Measurements from ENCODE around the gene MARCHF7. TPM values are rescaled to one million over a fixed set of nuclear protein-coding genes. Genes with fewer than 3 reads are reported as not detected.
A peak's percentile ranks its signal among the peaks of the same experiment; 100 is the strongest.
"Not testable (repeated sequence)": the region's sequence is repeated elsewhere in the genome, so short reads cannot be mapped to it uniquely, and the experiment has no call there.

The MARCHF7 gene
- total and polyA plus RNA-seq, 4 donors: 30.3 to 88.1 (median 64.4) TPM

GRCh38 chr2:159728629-159729028, 16.3 kb downstream of the MARCHF7 start:
- Histone ChIP-seq H3K27me3 (ENCODE audit: control insufficient read depth in 1 of 2, insufficient read depth in 2 of 2, low read length in 1 of 2) (no peaks in the 10 kb centered on the region), H3K9me3 (ENCODE audit: control insufficient read depth, low read length) (no peaks in the 10 kb centered on the region), H3K36me3 (ENCODE audit: control insufficient read depth in 1 of 2, insufficient read depth in 2 of 2, low read length in 1 of 2) (peaks cover 0 to 7% of the 10 kb centered on the region in 2 donors), H3K4me3 (ENCODE audit: low read length in 2 of 2) (no peak overlapping the region), H3K27ac (ENCODE audit: low read depth in 1 of 2, low read length in 2 of 2) (no peak overlapping the region), H3K4me1 (ENCODE audit: control insufficient read depth in 1 of 2, insufficient read depth in 2 of 2, low read length in 2 of 2) (peaks cover 0 to 3% of the 10 kb centered on the region in 2 donors)
- ATAC-seq (ENCODE audit: low FRiP score): no peak
- WGBS, 2 donors: 85 to 86% methylated on average over 3 of the region's 3 CpGs
- intact Hi-C loops (cut with DNase I): no loop called here
- DNase-seq: no peak

DNA sequence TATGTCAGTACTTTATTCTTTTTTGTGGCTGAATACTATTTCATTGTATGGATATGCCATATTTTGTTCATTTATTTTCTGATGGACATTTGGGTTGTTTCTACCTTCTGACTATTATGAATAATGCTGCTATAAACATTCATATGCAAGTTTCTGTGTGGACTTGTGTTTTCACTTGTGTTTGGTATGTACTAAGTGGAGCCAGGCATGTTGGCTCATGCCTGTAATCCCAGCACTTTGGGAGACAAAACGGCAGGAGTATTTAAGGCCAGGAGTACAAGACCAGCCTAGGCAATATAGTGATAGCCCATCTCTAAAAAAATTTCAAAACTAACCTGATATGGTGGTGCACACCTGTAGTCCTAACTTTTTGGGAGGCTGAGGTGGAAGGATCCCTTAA, 23.3 kb downstream of the MARCHF7 start:
- no peak for DNase-seq
- H3K36me3 ChIP-seq (ENCODE audit: control insufficient read depth in 1 of 2, insufficient read depth in 2 of 2, low read length in 1 of 2): peaks cover 0 to 5% of the 10 kb centered on the region in 2 donors
- no peaks in the 10 kb centered on the region for H3K4me1 ChIP-seq (ENCODE audit: control insufficient read depth in 1 of 2, insufficient read depth in 2 of 2, low read length in 2 of 2)
- H3K27ac ChIP-seq (ENCODE audit: low read depth in 1 of 2, low read length in 2 of 2): no peak overlapping the region
- H3K9me3 ChIP-seq (ENCODE audit: control insufficient read depth, low read length): no peaks in the 10 kb centered on the region
- no peak overlapping the region for H3K4me3 ChIP-seq (ENCODE audit: low read length in 2 of 2)
- intact Hi-C loops (cut with DNase I): no loop called here
- no peaks in the 10 kb centered on the region for H3K27me3 ChIP-seq (ENCODE audit: control insufficient read depth in 1 of 2, insufficient read depth in 2 of 2, low read length in 1 of 2)
- 90 to 91% methylated on average over 1 of the region's 1 CpG for WGBS, 2 donors
- ATAC-seq (ENCODE audit: low FRiP score): no peak

- Histone ChIP-seq H3K27ac (ENCODE audit: low read depth in 1 of 2, low read length in 2 of 2) (no peak overlapping the region), H3K4me1 (ENCODE audit: control insufficient read depth in 1 of 2, insufficient read depth in 2 of 2, low read length in 2 of 2) (no peaks in the 10 kb centered on the region), H3K36me3 (ENCODE audit: control insufficient read depth in 1 of 2, insufficient read depth in 2 of 2, low read length in 1 of 2) (peaks cover 0 to 2% of the 10 kb centered on the region in 2 donors), H3K4me3 (ENCODE audit: low read length in 2 of 2) (no peak overlapping the region), H3K27me3 (ENCODE audit: control insufficient read depth in 1 of 2, insufficient read depth in 2 of 2, low read length in 1 of 2) (no peaks in the 10 kb centered on the region), H3K9me3 (ENCODE audit: control insufficient read depth, low read length) (no peaks in the 10 kb centered on the region)
- WGBS, 2 donors: 87 to 88% methylated on average over 3 of the region's 3 CpGs
- intact Hi-C loops (cut with DNase I): no loop called here
- no peak for DNase-seq
- no peak for ATAC-seq (ENCODE audit: low FRiP score)
Measured at GRCh38 chr2:159736048-159736447, 23.7 kb downstream of the MARCHF7 start.

DNA sequence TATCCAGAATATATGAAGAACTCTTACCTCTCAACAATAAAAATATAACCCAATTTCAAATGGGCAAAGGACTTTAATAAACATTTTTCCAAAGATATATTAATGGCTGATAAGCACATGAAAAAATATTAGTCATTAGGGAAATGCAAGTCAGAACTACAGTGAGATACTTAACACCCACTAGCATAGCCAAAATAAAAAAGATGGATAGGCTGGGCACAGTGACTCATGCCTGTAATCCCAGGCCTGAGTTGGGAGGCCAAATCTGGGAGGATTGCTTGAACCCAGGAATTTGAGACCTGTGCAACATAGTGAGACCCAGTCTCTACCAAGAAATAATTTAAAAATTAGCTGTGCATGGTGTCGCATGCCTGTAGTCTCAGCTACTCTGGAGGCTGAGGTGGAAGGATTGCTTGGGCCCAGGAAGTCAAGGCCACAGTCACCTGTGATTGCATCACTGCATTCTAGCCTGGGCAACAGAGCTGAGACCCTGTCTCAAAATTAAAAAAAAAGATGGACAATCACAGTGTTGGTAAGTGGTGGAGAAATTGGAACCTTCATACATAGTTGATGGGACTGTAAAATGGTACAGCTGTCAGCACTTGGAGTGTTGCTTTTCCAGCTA, 25.1 kb downstream of the MARCHF7 start:
- intact Hi-C loops (cut with DNase I): no loop called here
- Histone ChIP-seq H3K27me3 (ENCODE audit: control insufficient read depth in 1 of 2, insufficient read depth in 2 of 2, low read length in 1 of 2) (no peaks in the 10 kb centered on the region), H3K36me3 (ENCODE audit: control insufficient read depth in 1 of 2, insufficient read depth in 2 of 2, low read length in 1 of 2) (peaks cover 0 to 2% of the 10 kb centered on the region in 2 donors), H3K27ac (ENCODE audit: low read depth in 1 of 2, low read length in 2 of 2) (no peak overlapping the region), H3K4me1 (ENCODE audit: control insufficient read depth in 1 of 2, insufficient read depth in 2 of 2, low read length in 2 of 2) (no peaks in the 10 kb centered on the region), H3K4me3 (ENCODE audit: low read length in 2 of 2) (no peak overlapping the region), H3K9me3 (ENCODE audit: control insufficient read depth, low read length) (no peaks in the 10 kb centered on the region)
- 95 to 99% methylated on average over 1 of the region's 1 CpG for WGBS, 2 donors
- DNase-seq: no peak
- peak; percentile 7 for ATAC-seq (ENCODE audit: low FRiP score)

DNA sequence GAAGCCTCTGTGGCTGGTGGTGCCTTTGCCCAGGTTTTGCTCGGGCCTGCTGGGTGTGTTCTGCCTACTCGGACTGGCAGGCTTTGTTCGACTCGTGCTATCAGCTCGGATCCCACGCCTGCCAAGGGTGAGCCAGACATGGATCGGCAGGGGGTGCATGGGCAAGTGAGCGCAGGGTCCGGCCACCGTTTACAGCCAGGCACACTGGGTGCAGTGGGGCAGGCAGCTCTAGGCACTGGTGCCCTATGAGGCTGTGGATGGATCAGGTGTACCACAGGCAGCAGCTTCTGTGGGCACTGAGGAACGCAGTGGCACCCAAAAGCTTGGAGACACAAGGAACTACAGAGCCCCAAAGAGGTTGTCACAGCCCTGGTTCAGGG, 25.6 kb downstream of the MARCHF7 start:
- Histone ChIP-seq H3K4me1 (ENCODE audit: control insufficient read depth in 1 of 2, insufficient read depth in 2 of 2, low read length in 2 of 2) (no peaks in the 10 kb centered on the region), H3K9me3 (ENCODE audit: control insufficient read depth, low read length) (no peaks in the 10 kb centered on the region), H3K27ac (ENCODE audit: low read depth in 1 of 2, low read length in 2 of 2) (no peak overlapping the region), H3K36me3 (ENCODE audit: control insufficient read depth in 1 of 2, insufficient read depth in 2 of 2, low read length in 1 of 2) (peaks cover 0 to 2% of the 10 kb centered on the region in 2 donors), H3K27me3 (ENCODE audit: control insufficient read depth in 1 of 2, insufficient read depth in 2 of 2, low read length in 1 of 2) (no peaks in the 10 kb centered on the region), H3K4me3 (ENCODE audit: low read length in 2 of 2) (no peak overlapping the region)
- DNase-seq: no peak
- WGBS, 2 donors: 94 to 95% methylated on average over 11 of the region's 11 CpGs
- intact Hi-C loops (cut with DNase I): no loop called here
- ATAC-seq (ENCODE audit: low FRiP score): peak; percentile 36

GRCh38 chr2:159738509-159739390, 26.4 kb downstream of the MARCHF7 start:
- H3K4me3 ChIP-seq (ENCODE audit: low read length in 2 of 2): no peak overlapping the region
- intact Hi-C loops (cut with DNase I): no loop called here
- ATAC-seq (ENCODE audit: low FRiP score): peak; percentile 11
- peaks cover 0 to 2% of the 10 kb centered on the region in 2 donors for H3K36me3 ChIP-seq (ENCODE audit: control insufficient read depth in 1 of 2, insufficient read depth in 2 of 2, low read length in 1 of 2)
- no peaks in the 10 kb centered on the region for H3K9me3 ChIP-seq (ENCODE audit: control insufficient read depth, low read length)
- H3K4me1 ChIP-seq (ENCODE audit: control insufficient read depth in 1 of 2, insufficient read depth in 2 of 2, low read length in 2 of 2): no peaks in the 10 kb centered on the region
- H3K27ac ChIP-seq (ENCODE audit: low read depth in 1 of 2, low read length in 2 of 2): no peak overlapping the region
- no peaks in the 10 kb centered on the region for H3K27me3 ChIP-seq (ENCODE audit: control insufficient read depth in 1 of 2, insufficient read depth in 2 of 2, low read length in 1 of 2)
- no peak for DNase-seq
- WGBS, 2 donors: 91 to 94% methylated on average over 15 of the region's 15 CpGs

- intact Hi-C loops (cut with DNase I): no loop called here
- DNase-seq (no peak), ATAC-seq (ENCODE audit: low FRiP score) (no peak)
- Histone ChIP-seq H3K9me3 (ENCODE audit: control insufficient read depth, low read length) (no peaks in the 10 kb centered on the region), H3K36me3 (ENCODE audit: control insufficient read depth in 1 of 2, insufficient read depth in 2 of 2, low read length in 1 of 2) (peaks cover 0 to under 1% of the 10 kb centered on the region in 2 donors), H3K4me1 (ENCODE audit: control insufficient read depth in 1 of 2, insufficient read depth in 2 of 2, low read length in 2 of 2) (peaks cover 0 to 3% of the 10 kb centered on the region in 2 donors), H3K4me3 (ENCODE audit: low read length in 2 of 2) (no peak overlapping the region), H3K27me3 (ENCODE audit: control insufficient read depth in 1 of 2, insufficient read depth in 2 of 2, low read length in 1 of 2) (no peaks in the 10 kb centered on the region), H3K27ac (ENCODE audit: low read depth in 1 of 2, low read length in 2 of 2) (no peak overlapping the region)
- 85 to 87% methylated on average over 6 of the region's 6 CpGs for WGBS, 2 donors
Measured at GRCh38 chr2:159742846-159743245, 30.5 kb downstream of the MARCHF7 start.

DNA sequence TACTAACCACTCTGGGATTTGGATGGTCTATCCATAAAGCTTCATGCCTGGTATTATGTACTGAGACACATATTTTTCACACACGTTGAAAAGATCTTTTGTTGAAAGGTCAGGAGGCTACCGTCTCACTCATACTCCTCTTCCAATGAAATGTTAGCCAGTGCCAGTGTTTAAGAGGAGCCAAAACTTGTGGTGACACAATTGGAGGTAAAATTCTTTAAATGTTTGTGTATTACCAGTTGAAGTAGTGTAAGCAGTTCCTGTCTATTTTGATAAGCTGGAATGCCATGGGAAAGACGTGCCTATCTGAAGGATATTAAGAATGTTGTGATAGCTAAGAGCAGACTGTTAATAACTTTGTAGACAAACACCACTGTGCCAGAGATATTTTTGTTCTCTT, 32.1 kb downstream of the MARCHF7 start:
- Histone ChIP-seq H3K27me3 (ENCODE audit: control insufficient read depth in 1 of 2, insufficient read depth in 2 of 2, low read length in 1 of 2) (no peaks in the 10 kb centered on the region), H3K36me3 (ENCODE audit: control insufficient read depth in 1 of 2, insufficient read depth in 2 of 2, low read length in 1 of 2) (peaks cover 3 to 7% of the 10 kb centered on the region in 2 donors), H3K9me3 (ENCODE audit: control insufficient read depth, low read length) (no peaks in the 10 kb centered on the region), H3K4me1 (ENCODE audit: control insufficient read depth in 1 of 2, insufficient read depth in 2 of 2, low read length in 2 of 2) (peaks cover 0 to 3% of the 10 kb centered on the region in 2 donors), H3K27ac (ENCODE audit: low read depth in 1 of 2, low read length in 2 of 2) (no peak overlapping the region), H3K4me3 (ENCODE audit: low read length in 2 of 2) (no peak overlapping the region)
- DNase-seq (no peak), ATAC-seq (ENCODE audit: low FRiP score) (no peak)
- intact Hi-C loops (cut with DNase I): no loop called here
- 1 to 8% methylated on average over 3 of the region's 3 CpGs for WGBS, 2 donors

GRCh38 chr2:159745237-159745636, 32.9 kb downstream of the MARCHF7 start:
- intact Hi-C loops (cut with DNase I); H3K36me3 ChIP-seq (ENCODE audit: control insufficient read depth in 1 of 2, insufficient read depth in 2 of 2, low read length in 1 of 2); DNase-seq; H3K4me1 ChIP-seq (ENCODE audit: control insufficient read depth in 1 of 2, insufficient read depth in 2 of 2, low read length in 2 of 2); ATAC-seq (ENCODE audit: low FRiP score); H3K27me3 ChIP-seq (ENCODE audit: control insufficient read depth in 1 of 2, insufficient read depth in 2 of 2, low read length in 1 of 2); H3K27ac ChIP-seq (ENCODE audit: low read depth in 1 of 2, low read length in 2 of 2); H3K9me3 ChIP-seq (ENCODE audit: control insufficient read depth, low read length); H3K4me3 ChIP-seq (ENCODE audit: low read length in 2 of 2): not testable (repeated sequence)
- 89 to 94% methylated on average over 11 of the region's 11 CpGs for WGBS, 2 donors
